Memory B cell (primary cell): ENCODE data around the gene DEGS1.
A peak's percentile ranks its signal among the peaks of the same experiment; 100 is the strongest.

Experiments
- ATAC-seq: fragments of 150-1000 bp; cut with Tn5 transposase; 2 replicates; pipeline ENCODE4 v1.10.0; 2021; ENCODE audit warnings: low read depth, mild to moderate bottlenecking, moderate library complexity
- DNase-seq, 2 donors: peaks; one replicate each; pipeline ENCODE4 v3.0.0; 2022; ENCODE audit warnings: low spot score in 2 of 2
- H3K27ac Mint-ChIP-seq: one replicate; pipeline ENCODE4 v1.8.0; 2022; ENCODE audit warnings: mild to moderate bottlenecking, moderate library complexity, mixed read lengths
- H3K27me3 Mint-ChIP-seq: one replicate; pipeline ENCODE4 v1.8.0; 2022; ENCODE audit warnings: mixed read lengths
- H3K36me3 Mint-ChIP-seq: one replicate; pipeline ENCODE4 v1.8.0; 2022; ENCODE audit warnings: mild to moderate bottlenecking, mixed read lengths
- H3K4me1 Mint-ChIP-seq: one replicate; pipeline ENCODE4 v1.8.0; 2022; ENCODE audit warnings: mixed read lengths
- H3K4me3 Mint-ChIP-seq: one replicate; pipeline ENCODE4 v1.8.0; 2022; ENCODE audit warnings: mild to moderate bottlenecking, moderate library complexity, mixed read lengths
- H3K9me3 Mint-ChIP-seq: one replicate; pipeline ENCODE4 v1.8.0; 2022; ENCODE audit warnings: mixed read lengths

Gene DEGS1

DNA sequence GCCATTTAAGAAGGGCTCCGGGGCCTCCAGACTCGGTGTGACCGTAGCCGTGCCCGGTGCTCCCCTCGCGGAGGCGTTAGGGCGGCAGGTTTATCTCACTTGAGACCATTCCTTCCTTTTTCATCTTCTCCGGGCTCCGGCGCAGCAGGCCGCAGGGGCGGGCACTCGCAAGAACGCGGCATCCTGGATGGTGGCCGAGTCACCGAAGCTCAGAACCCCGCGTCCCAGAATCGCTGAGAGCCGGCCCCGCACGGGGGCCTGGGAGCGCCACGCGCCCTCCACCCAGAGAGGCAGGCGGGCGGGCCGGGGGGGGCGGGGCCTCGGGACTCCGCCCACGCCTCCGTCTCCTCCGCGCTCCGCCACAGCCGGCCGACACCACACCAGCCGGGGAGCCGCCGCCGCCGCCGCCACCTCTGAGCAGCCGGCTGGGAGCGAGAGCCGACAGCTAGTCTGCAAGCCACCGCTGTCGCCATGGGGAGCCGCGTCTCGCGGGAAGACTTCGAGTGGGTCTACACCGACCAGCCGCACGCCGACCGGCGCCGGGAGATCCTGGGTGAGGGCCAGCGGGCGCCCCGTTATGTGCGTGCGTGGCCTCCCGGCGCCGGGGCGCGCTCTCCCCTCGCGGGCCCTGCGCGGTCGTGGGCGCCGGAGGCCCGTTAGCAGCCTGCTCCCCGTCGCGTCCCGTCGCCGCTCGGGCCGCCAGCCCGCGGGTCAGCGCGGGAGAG is at the start of gene DEGS1:
Gene DEGS1, plus strand, starts transcription at position 375 of the 725 bp plus-strand sequence. Its CDS starts 97 bp downstream, at position 472.
- ATAC-seq (peak; percentile 72), DNase-seq (peak; percentile 82 to 89)
- H3K36me3 Mint-ChIP-seq = peaks cover 2% of the 10 kb centered on the region
- peaks cover 39% of the 10 kb centered on the region for H3K4me1 Mint-ChIP-seq
- H3K27ac Mint-ChIP-seq = peak within 1 kb of the TSS; percentile 98
- H3K9me3 Mint-ChIP-seq = no peaks in the 10 kb centered on the region
- H3K4me3 Mint-ChIP-seq = peak within 1 kb of the TSS; percentile 94
- H3K27me3 Mint-ChIP-seq = no peaks in the 10 kb centered on the region

DNA sequence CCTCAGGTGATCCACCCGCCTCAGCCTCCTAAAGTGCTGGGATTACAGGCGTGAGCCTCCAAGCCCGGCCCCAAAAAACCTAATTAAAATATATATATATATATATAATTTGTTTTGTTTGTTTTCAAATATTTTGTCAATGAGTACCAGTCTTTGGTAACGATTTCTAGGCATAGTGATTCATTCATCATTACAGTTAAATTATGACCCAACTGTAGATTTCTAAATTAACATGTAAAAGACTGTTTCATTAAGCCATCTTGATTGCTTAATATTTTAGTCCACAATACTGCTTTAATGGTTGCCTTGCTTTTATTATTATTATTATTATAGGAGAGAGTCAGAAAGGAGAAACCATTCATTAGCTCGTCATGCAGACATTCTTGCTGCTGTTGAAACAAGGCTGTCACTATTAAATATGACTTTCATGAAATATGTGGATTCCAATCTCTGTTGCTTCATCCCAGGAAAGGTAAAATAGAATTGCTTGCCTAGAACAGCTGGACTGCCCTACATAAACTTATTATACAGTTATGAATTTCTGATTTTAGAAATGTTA is 49.2 kb upstream of the DEGS1 start:
- Mint-ChIP-seq H3K27ac (no peak overlapping the region), H3K9me3 (no peaks in the 10 kb centered on the region), H3K27me3 (no peaks in the 10 kb centered on the region), H3K36me3 (peaks cover 23% of the 10 kb centered on the region), H3K4me1 (no peaks in the 10 kb centered on the region), H3K4me3 (no peak overlapping the region)
- ATAC-seq (no peak), DNase-seq (no peak)

DNA sequence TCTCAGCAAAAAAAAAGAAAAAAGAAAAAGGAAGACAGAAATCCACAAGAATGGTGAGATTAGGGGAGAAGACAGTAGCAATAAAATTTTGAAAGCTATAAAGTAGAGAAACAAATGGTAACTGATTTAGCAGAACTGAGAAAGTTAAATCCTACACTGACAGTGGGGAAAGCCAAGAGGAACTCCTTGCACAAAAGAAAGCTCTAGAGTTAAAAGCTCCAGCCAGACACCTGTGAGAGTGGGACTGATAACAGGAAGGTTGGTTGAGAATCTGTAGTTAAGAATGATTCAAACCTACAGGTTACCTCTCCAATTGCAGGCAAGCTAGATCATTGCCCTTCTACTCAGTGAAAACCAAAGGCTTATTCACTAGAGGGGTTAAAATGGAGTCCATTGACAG is 45.5 kb upstream of the DEGS1 start:
- ATAC-seq = no peak

DNA sequence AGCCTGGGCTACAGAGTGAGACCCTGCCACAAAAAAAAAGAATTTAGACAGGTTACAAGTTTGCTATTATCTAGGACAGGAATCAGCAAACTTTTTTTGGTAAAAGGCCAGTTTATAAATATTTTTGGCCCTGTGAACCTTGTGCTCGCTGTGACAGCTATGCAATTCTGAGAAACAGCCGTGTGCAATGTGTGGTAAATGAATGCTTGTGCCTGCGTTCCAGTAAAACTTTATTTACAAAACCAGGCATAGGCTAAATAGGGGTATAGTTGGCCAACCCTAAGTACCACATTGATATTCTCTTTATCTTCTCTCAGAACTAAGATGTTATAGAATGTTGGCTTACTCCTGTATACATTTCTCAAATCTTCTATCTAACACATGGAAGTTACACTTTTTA is 44.8 kb upstream of the DEGS1 start:
- DNase-seq = no peak
- no peak overlapping the region for H3K27ac Mint-ChIP-seq
- H3K36me3 Mint-ChIP-seq = peaks cover 9% of the 10 kb centered on the region
- ATAC-seq = no peak
- H3K4me1 Mint-ChIP-seq = peaks cover under 1% of the 10 kb centered on the region
- H3K27me3 Mint-ChIP-seq = no peaks in the 10 kb centered on the region
- H3K9me3 Mint-ChIP-seq = no peaks in the 10 kb centered on the region
- no peak overlapping the region for H3K4me3 Mint-ChIP-seq

More for the DNA sequence above, 45.5 kb upstream of the DEGS1 start:
- Mint-ChIP-seq H3K4me3 (no peak overlapping the region), H3K9me3 (no peaks in the 10 kb centered on the region), H3K27ac (no peak overlapping the region), H3K36me3 (peaks cover 10% of the 10 kb centered on the region), H3K4me1 (no peaks in the 10 kb centered on the region), H3K27me3 (no peaks in the 10 kb centered on the region)
- no peak for DNase-seq

DNA sequence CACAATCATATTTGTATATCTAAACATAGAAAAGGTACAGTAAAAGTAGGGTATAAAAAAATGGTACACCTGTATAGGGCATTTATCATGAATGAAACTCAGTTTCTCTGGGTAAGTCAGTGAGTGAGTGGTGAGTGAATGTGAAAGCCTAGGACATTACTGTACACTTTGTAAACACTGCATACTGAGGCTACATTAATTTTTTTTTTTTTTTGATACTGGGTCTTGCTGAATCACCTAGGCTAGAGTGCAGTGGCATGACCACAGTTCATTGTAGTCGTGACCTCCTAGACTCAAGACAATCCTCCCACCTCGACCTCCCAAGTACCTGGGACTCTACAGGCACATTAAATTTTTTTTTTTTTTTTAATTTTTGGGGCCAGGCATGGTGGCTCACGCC is 41.3 kb upstream of the DEGS1 start:
- Mint-ChIP-seq H3K27ac (no peak overlapping the region), H3K4me3 (no peak overlapping the region), H3K36me3 (peaks cover 8% of the 10 kb centered on the region), H3K9me3 (no peaks in the 10 kb centered on the region), H3K27me3 (no peaks in the 10 kb centered on the region), H3K4me1 (peaks cover 6% of the 10 kb centered on the region)
- ATAC-seq (no peak), DNase-seq (no peak)

DNA sequence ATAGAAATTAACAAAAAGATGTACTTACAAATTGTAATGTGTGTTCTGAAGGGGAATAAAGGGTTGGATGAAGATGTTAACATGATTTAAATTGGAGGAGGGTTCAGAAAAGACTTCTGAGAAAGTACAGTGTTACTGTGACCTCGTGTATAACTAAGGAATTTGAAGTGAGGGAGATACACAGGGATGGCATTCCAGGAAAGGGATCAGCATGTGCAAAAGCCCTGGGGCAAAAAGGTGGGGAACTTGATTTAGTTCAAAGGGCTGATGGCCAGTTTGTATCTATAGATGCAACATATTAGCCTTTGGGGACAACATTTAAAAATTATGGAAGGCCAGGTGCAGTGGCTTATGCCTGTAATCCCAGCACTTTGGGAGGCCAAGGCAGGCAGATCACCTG is 33.3 kb upstream of the DEGS1 start:
- Mint-ChIP-seq H3K4me3 (no peak overlapping the region), H3K4me1 (peaks cover 10% of the 10 kb centered on the region), H3K27me3 (no peaks in the 10 kb centered on the region), H3K9me3 (no peaks in the 10 kb centered on the region), H3K27ac (peak overlapping the region; percentile 54), H3K36me3 (peaks cover 14% of the 10 kb centered on the region)
- ATAC-seq (no peak), DNase-seq (no peak)

DNA sequence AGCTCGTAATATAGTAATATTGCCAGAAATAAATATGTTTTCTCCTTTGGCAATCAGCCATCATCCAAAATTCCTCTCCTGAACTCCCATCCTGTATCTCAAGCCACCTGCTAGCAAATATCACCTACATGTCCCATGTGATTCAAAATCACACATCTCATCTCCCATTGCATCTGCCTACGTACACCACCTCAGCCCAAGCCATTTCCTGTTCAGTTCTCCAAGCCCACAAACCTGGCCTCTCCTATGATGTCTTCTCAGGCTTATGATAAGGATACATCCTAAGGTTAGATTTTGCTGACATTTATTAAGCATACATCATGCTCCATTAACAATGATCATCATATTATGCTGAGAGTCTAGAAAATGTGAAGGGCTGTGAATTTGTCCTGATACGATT is 31.9 kb upstream of the DEGS1 start:
- H3K36me3 Mint-ChIP-seq = peaks cover 18% of the 10 kb centered on the region
- H3K27ac Mint-ChIP-seq = peak overlapping the region; percentile 32
- no peak for ATAC-seq
- DNase-seq = no peak
- H3K4me1 Mint-ChIP-seq = peaks cover 10% of the 10 kb centered on the region
- no peaks in the 10 kb centered on the region for H3K9me3 Mint-ChIP-seq
- H3K27me3 Mint-ChIP-seq = no peaks in the 10 kb centered on the region
- no peak overlapping the region for H3K4me3 Mint-ChIP-seq

DNA sequence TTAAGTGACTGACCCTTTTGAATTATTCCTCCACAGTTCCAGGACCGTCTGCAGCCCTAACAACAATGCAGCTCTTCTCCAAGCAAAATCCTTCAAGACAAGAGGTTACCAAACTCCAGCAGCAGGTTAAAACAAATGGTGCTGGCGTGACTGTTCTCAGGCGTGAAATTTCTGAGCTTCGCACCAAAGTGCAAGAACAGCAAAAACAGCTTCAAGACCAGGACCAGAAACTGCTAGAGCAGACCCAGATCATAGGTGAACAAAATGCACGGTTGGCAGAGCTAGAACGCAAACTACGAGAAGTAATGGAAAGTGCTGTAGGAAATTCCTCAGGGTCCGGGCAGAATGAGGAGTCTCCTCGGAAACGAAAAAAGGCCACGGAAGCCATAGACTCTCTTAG is 25.7 kb upstream of the DEGS1 start:
- peaks cover 2% of the 10 kb centered on the region for H3K4me1 Mint-ChIP-seq
- no peak for ATAC-seq
- H3K4me3 Mint-ChIP-seq = no peak overlapping the region
- H3K9me3 Mint-ChIP-seq = no peaks in the 10 kb centered on the region
- H3K36me3 Mint-ChIP-seq = peaks cover 13% of the 10 kb centered on the region
- no peak for DNase-seq
- no peak overlapping the region for H3K27ac Mint-ChIP-seq
- no peaks in the 10 kb centered on the region for H3K27me3 Mint-ChIP-seq

DNA sequence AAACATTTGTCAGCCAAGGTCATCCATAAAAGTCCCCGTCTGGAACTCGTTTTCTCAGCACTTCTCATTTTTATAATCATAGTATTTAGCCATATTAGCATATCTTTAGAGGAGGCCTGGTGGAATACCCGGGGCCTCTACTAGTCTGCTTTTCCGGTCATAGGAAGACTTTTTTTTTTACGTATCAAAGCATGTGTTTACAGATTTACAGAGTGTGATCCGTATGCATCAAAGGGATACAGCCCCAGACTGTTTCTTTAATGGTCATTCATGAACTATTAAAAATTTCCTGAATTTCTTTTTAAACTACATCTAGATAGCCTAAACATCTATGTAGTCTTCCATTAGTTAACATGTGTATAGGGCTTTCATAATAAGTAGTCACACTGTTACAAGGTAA is 23.5 kb upstream of the DEGS1 start:
- Mint-ChIP-seq H3K4me3 (no peak overlapping the region), H3K36me3 (peaks cover 13% of the 10 kb centered on the region), H3K9me3 (no peaks in the 10 kb centered on the region), H3K27me3 (no peaks in the 10 kb centered on the region), H3K4me1 (no peaks in the 10 kb centered on the region), H3K27ac (no peak overlapping the region)
- ATAC-seq (no peak), DNase-seq (no peak)

DNA sequence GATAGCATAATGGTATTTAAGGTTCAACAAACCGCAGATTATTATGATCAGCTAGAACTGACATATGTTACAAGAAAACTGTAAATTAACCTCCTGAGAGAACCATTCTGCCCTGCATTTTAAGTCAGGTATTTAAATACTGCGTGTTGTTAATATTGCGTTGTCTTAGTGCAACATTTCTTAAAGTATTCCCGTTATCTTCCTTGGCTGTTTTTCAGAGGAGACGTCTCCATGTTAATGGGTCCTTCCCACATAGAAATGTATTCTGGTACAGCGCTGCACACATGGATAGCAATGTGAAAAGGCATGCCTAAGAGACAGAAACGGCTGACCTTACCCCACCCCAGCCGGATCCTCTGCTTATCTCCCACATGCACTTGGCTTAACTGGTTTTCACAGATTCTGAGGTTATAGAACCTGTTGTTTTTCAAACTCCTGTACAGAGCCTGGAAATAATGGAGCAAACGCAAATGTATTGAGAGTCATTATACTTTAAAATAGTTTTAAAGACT is 22.8 kb upstream of the DEGS1 start:
- Mint-ChIP-seq H3K4me3 (no peak overlapping the region), H3K27me3 (no peaks in the 10 kb centered on the region), H3K4me1 (no peaks in the 10 kb centered on the region), H3K36me3 (peaks cover 13% of the 10 kb centered on the region), H3K27ac (no peak overlapping the region), H3K9me3 (no peaks in the 10 kb centered on the region)
- DNase-seq (no peak), ATAC-seq (no peak)

DNA sequence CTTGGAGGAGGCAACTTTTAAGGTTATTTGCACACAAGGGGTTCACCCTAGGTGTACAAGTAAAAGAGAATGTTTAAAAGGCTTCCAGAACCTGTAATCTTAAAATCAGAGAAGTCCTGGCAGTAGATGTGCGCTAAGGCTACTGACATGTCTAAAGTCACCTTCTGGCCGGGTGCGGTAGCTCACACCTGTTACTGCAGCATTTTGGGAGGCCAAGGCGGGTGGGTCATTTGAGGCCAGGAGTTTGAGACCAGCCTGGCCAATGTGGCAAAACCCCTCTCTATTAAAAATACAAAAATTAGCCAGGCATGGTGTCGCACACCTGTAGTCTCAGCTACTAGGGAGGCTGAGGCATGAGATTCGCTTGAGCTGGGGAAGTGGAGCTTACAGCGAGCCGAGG is 20.3 kb upstream of the DEGS1 start:
- Mint-ChIP-seq H3K27ac (no peak overlapping the region), H3K4me1 (no peaks in the 10 kb centered on the region), H3K4me3 (no peak overlapping the region)

DNA sequence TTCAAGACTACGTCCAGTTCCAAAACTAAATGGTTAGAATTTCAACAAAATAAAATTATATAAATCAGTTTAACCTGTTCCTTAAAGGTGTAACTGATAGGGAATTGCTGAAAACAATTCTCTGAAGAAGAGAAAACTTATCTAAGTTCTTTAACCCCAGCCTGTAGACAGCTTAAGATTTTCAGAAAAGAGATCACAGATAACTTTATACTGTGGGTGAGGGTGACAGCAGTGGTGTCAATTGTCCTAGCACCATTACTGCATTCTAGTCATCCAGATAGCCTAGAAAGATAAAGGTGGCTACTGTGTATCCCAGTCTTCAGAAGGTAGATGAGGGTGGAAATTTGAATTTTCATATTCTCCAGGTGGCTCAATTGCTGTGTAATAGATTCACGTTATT is 19.7 kb upstream of the DEGS1 start:
- Mint-ChIP-seq H3K27ac (no peak overlapping the region), H3K9me3 (no peaks in the 10 kb centered on the region), H3K36me3 (peaks cover 4% of the 10 kb centered on the region), H3K4me1 (no peaks in the 10 kb centered on the region), H3K4me3 (no peak overlapping the region), H3K27me3 (no peaks in the 10 kb centered on the region)
- DNase-seq = no peak
- ATAC-seq = no peak

More for the DNA sequence above, 20.3 kb upstream of the DEGS1 start:
- peaks cover 4% of the 10 kb centered on the region for H3K36me3 Mint-ChIP-seq
- H3K9me3 Mint-ChIP-seq = no peaks in the 10 kb centered on the region
- DNase-seq (no peak), ATAC-seq (no peak)
- H3K27me3 Mint-ChIP-seq = no peaks in the 10 kb centered on the region

DNA sequence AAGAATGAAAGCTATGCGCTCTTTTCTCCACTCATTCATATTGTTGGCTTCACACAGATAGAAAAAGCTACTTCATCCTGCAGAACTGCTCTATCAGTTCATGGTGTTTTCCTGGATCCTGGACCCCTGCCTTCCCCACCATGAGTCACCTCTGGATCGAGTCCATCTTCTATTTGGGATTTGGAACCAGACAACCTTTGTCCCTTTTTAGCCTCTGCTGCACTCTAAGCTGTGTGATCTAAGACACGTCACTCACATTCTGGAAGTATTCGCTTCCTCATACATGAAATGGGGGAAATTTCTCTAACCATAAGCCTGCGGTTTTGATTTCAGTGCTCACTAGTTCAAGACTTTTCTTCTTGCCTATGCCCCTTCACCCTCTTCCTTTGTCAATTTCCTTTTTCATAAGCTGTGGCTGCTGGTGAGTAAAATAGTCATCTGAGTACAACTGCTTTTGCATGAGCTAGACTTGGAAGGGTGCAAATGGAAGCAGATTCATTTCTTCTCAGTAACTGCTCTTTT is 14.1 kb upstream of the DEGS1 start:
- H3K4me3 Mint-ChIP-seq = peak overlapping the region; percentile 33
- H3K4me1 Mint-ChIP-seq = peaks cover 18% of the 10 kb centered on the region
- peak overlapping the region; percentile 93 for H3K27ac Mint-ChIP-seq
- H3K36me3 Mint-ChIP-seq = no peaks in the 10 kb centered on the region
- peaks cover 2% of the 10 kb centered on the region for H3K9me3 Mint-ChIP-seq
- ATAC-seq (peak; percentile 94), DNase-seq (peak in 1 of 2 donors; percentile 58)
- H3K27me3 Mint-ChIP-seq = peaks cover 2% of the 10 kb centered on the region

DNA sequence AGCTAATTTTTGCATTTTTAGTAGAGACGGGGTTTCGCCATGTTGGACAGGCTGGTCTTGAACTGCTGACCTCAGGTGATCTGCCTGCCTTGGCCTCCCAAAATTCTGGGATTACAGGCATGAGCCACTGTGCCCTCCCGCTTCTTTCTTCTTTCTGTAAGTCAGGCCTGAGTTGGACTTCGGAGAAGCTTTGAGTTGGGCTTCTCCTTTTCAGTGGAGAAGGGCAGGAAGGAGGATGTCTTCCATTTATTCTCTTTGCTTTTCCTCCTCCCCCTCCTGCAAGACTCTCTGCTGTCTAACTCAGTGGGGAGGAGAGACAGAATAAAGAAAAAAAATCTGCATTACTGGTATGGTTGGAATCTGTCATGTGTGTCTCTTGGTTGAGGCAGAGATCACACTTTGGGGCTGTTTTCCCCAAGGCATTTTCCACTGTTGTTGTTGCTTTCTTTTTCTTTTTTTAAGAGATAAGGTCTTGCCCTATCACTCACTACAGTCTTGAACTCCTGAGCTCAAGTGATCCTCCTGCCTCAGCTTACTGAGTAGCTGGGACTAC is 13.2 kb upstream of the DEGS1 start:
- no peak overlapping the region for H3K27ac Mint-ChIP-seq
- ATAC-seq (no peak), DNase-seq (no peak)
- peaks cover 18% of the 10 kb centered on the region for H3K4me1 Mint-ChIP-seq
- no peak overlapping the region for H3K4me3 Mint-ChIP-seq
- no peaks in the 10 kb centered on the region for H3K36me3 Mint-ChIP-seq
- H3K27me3 Mint-ChIP-seq = peaks cover 2% of the 10 kb centered on the region
- peaks cover 2% of the 10 kb centered on the region for H3K9me3 Mint-ChIP-seq
